Muscle of arm (tissue), 12 donors: ENCODE results near the gene CIART. TPM values are rescaled to one million over a fixed set of nuclear protein-coding genes. Genes with fewer than 3 reads are reported as not detected.
"Not testable (repeated sequence)": the region's sequence is repeated elsewhere in the genome, so short reads cannot be mapped to it uniquely, and the experiment has no call there.

ENCODE experiments used
- DNase-seq: peaks from one replicate; pipeline ENCODE4 v3.0.0-alpha.2; 2013
- polyA plus RNA-seq, 12 donors: library from polyadenylated mRNA; unstranded; fragments of 120-200 nt; gene quantifications; one replicate each; pipeline ENCODE4 v1.2.1, GENCODE V29; 2013; ENCODE audit not compliant: insufficient read length in 12 of 12

Gene CIART
- polyA plus RNA-seq, 12 donors, result 1.8 to 6.4 (median 3.6) TPM; not detected in 2

DNA sequence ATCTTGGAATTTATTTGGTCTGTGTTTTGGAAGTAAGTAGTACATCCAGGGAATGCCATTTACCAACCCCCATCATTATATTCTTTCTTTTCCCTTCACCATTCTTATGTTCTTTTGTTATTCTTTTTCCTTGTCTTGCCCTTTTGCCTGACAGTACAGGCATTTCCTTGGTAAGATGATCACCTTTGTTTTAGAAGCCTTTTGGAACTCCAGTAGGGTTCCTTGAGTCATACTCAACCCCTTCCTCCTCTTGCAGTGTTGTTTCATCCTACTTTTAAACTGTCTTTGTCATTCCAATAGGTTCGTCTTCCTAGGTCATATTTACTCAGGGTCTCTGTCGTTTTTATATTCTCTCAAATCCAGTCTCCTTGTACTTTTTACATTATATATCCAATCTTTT lies 20.5 kb downstream of the CIART start:
- DNase-seq, result no peak

DNA sequence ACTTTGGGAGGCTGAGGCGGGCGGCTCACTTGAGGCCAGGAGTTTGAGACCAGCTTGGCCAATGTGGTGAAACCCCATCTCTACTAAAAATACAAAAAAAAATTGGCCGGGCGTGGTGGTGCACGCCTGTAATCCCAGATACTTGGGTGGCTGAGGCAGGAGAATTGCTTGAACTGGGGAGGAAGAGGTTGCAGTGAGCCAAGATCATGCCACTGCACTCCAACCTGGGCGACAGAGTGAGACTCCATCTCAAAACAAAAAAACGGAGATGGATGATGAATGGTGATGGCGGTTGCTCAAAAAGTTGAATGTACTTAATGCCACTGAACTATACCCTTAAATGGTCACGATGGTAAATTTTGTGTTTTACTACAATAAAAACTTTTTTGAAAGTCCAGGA lies 26.2 kb downstream of the CIART start:
- DNase-seq, result not testable (repeated sequence)

DNA sequence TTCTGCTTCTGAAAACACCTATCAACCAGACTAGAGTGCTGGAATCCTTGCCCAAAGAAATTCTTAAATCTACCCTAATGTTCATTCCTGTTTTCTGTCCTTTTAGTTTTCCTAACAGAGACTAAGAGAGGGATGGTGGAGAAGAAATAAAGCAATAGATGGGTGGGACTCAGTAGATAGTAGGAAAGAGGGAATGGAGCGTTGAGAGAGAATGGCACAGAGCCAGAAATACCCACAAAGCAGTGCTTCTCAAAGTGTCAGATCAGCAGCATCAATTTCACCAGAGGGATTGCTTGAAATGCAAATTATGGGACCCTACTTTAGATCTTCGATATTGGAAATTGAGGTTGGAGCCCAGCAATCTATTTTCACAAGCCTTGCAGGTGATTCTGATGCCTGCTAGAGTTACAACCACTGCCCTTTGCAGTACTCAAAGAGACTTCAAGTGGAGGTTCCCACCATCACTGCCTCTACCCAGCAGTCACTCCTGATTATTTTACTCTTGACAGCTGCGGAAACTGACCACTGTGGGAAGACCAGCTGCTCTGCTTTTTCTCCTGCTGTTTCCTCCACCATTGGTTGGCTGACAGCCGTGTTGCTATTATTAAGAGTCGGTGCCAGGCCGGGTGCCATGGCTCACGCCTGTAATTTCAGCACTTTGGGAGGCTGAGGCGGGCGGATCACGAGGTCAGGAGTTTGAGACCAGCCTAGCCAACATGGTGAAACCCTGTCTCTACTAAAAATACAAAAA lies 27.6 kb downstream of the CIART start:
- DNase-seq, result peak; percentile 25

DNA sequence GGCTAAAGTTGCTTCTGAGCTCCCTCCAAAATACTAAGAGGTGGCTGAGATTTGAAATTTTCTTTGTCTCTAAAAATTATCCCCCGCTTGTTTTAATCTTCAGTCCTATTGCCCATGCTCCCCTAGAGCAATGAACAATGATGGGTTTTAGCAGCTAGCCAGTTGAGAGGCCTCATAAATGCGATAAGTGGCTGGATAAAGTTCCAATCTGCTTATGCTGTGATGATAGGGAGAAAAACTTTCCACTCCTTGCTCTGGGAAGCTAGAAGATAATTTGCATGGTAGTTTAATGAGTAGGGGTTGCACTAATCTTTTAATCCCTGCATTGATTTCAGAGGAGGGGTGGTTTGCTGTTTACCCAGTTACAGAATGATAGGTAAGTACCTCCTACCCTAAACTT lies 29.4 kb downstream of the CIART start:
- DNase-seq, result no peak

DNA sequence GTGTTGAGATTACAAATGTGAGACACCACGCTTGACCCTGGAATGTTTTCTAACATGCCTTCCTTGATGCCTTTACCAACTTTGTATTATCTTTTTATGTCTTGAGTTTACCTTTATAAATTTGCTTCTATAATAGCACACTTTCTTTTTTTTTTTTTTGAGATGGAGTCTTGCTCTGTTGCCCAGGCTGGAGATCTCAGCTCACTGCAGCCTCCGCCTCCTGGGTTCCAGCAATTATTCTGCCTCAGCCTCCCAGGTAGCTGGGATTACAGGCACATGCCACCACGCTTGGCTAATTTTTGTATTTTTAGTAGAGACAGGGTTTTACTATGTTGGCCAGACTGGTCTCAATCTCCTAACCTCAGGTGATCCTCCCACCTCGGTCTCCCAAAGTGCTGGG lies 32.3 kb downstream of the CIART start:
- DNase-seq, result not testable (repeated sequence)

DNA sequence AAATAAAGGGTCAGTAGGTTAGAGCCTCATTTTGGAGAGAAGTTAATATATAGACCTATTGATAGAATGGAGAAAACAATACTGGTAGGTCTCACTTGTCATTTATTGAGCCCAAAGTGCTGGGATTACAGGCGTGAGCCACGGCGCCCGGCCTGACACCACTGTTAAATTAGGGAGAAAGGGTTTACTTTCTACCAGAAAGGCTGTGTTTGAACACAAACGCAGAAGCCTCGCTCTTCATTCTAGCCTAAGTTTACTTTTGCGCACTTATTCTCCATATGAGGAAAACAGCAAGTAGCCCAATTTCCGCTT lies 38.3 kb downstream of the CIART start:
- DNase-seq, result no peak

DNA sequence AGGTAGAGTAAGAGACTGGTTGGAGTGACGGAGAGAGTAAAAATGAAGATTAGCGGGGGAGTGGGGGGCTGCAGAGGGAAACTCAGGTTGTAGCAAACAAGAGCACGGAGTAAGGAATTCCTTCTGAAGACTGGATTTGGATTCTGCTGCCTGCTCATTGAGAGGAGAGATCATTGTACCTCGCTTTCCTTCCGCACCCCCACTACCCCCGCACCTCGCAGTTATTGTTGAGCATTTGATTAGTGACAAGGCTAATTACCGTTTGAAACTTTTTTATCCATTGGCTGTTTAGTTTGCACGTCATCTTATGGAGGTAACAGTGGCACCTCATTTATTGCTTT lies 39.4 kb downstream of the CIART start:
- no peak for DNase-seq

DNA sequence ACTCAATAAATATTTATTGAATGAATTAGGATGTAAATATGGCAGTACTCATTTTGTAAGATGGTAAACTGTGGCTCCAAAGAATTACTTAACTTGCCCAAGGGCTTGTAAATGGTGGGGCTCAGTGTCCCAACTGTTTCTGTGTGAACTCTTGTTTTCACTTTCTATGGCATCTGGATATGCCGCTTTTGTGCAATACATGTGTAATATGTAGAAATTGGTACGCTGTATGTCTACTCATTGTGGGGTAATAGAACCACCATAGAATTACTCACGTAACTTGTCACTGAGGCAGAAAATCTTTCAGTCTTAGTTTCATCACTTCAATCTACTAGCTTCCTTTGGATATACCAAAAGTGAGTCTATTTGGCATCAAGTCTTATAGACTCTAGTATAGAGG lies 40.0 kb downstream of the CIART start:
- no peak for DNase-seq

DNA sequence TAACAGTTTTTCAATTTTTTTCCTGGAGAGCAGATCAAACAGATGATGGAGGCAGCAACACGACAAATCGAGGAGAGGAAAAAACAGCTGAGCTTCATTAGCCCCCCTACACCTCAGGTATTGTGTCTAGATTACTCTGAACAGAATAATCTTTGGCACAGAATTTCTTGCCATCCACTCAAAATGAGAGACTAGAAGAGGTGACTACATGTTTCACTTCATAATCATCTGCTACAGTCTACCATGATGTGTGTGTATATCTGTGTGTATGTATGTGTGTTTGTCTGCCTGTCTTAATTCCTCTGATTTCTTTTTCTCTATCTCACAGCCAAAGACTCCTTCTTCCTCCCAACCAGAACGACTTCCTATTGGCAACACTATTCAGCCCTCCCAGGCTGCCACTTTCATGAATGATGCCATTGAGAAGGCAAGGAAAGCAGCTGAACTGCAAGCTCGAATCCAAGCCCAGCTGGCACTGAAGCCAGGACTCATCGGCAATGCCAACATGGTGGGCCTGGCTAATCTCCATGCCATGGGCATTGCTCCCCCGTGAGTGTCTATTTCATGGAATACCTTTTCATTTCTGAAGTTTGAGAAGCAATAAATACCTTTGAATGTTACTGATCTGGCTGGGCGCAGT lies 50.4 kb downstream of the CIART start:
- no peak for DNase-seq

Other genes with a start within 250 kb of the CIART start
- 10 to 100 TPM in 11 of 12 donors, not detected in 1; 36.4 to 61.4 (median 49.9) TPM for gene VPS45, start 214.8 kb upstream of the CIART start, polyA plus RNA-seq
- 100 to 1,000 TPM in 1 of 12 donors, 10 to 100 TPM in 10, not detected in 1; 57.3 to 102 (median 84.3) TPM for gene PLEKHO1, start 132.6 kb upstream of the CIART start, polyA plus RNA-seq
- 10 to 100 TPM in 11 of 12 donors, not detected in 1; 37.3 to 90.5 (median 50.1) TPM for gene ANP32E, start 46.4 kb upstream of the CIART start, polyA plus RNA-seq
- 1 to 10 TPM in 10 of 12 donors, not detected in 2; 2.0 to 9.6 (median 6.4) TPM for gene CA14, start 24.8 kb upstream of the CIART start, polyA plus RNA-seq
- gene APH1A, start 13.5 kb upstream of the CIART start, polyA plus RNA-seq, result 100 to 1,000 TPM in 9 of 12 donors, 10 to 100 TPM in 2, not detected in 1; 70.7 to 140 (median 106) TPM
- 10 to 100 TPM in 10 of 12 donors, not detected in 2; 26.8 to 50.4 (median 40.8) TPM for gene C1orf54, start 9.8 kb upstream of the CIART start, polyA plus RNA-seq
- gene MRPS21, start 11.3 kb downstream of the CIART start, polyA plus RNA-seq, result 10 to 100 TPM in 11 of 12 donors, not detected in 1; 35.6 to 62.4 (median 47.4) TPM
- 10 to 100 TPM in 11 of 12 donors, not detected in 1; 31.8 to 80.2 (median 50.3) TPM for gene PRPF3, start 39.0 kb downstream of the CIART start, polyA plus RNA-seq
- 100 to 1,000 TPM in 1 of 12 donors, 10 to 100 TPM in 11; 25.9 to 181 (median 27.8) TPM for gene RPRD2, start 81.6 kb downstream of the CIART start, polyA plus RNA-seq
- gene TARS2, start 204.9 kb downstream of the CIART start, polyA plus RNA-seq, result 10 to 100 TPM in 11 of 12 donors, not detected in 1; 13.1 to 25.8 (median 20.4) TPM
- gene ECM1, start 225.6 kb downstream of the CIART start, polyA plus RNA-seq, result 10 to 100 TPM in 2 of 12 donors, 1 to 10 TPM in 9, not detected in 1; 2.9 to 26.5 (median 4.4) TPM
- gene FALEC, start 233.2 kb downstream of the CIART start, polyA plus RNA-seq, result 1 to 10 TPM in 5 of 12 donors, under 1 TPM in 4, not detected in 3; 0.40 to 2.0 (median 1.2) TPM